Occipital lobe (tissue), 2 donors: ENCODE measurements around the gene CAPN8. TPM values are rescaled to one million over a fixed set of nuclear protein-coding genes. Genes with fewer than 3 reads are reported as not detected.

Source experiments
- DNase-seq: peaks from one replicate; lab custom pipeline; 2025; lab: John Stamatoyannopoulos, UW
- total RNA-seq: library from RNA; depleted of rRNA; stranded (reverse); fragments of >200 nt; gene quantifications from one replicate; pipeline ENCODE4 v1.2.3, GENCODE V29; 2014

The CAPN8 gene
- total RNA-seq, 1 donor from 2014 or later, result not detected

GRCh38 chr1:223617323-223618070 lies 48.0 kb downstream of the CAPN8 start:
- DNase-seq, result no peak

- DNase-seq, result no peak
These were observed 48.9 kb downstream of the CAPN8 start for GRCh38 chr1:223616586-223616985.

- no peak for DNase-seq
These were observed 53.6 kb downstream of the CAPN8 start for GRCh38 chr1:223611936-223612335.

GRCh38 chr1:223609977-223610376 lies 55.5 kb downstream of the CAPN8 start:
- DNase-seq, result no peak

- no peak for DNase-seq
These were observed 56.4 kb downstream of the CAPN8 start for GRCh38 chr1:223609066-223609465.

GRCh38 chr1:223558512-223558911 lies 107.0 kb downstream of the CAPN8 start:
- no peak for DNase-seq

GRCh38 chr1:223557130-223557475 lies 108.4 kb downstream of the CAPN8 start:
- no peak for DNase-seq

GRCh38 chr1:223556414-223557129 lies 108.9 kb downstream of the CAPN8 start:
- no peak for DNase-seq

GRCh38 chr1:223553957-223554356 lies 111.5 kb downstream of the CAPN8 start:
- DNase-seq, result no peak

GRCh38 chr1:223551610-223552009 lies 113.9 kb downstream of the CAPN8 start:
- no peak for DNase-seq

- DNase-seq, result no peak
These were observed 115.8 kb downstream of the CAPN8 start for GRCh38 chr1:223549740-223550139.

GRCh38 chr1:223547316-223548114 lies 118.0 kb downstream of the CAPN8 start:
- no peak for DNase-seq

- no peak for DNase-seq
These were observed 120.2 kb downstream of the CAPN8 start for GRCh38 chr1:223545343-223545742.

- DNase-seq, result no peak
These were observed 121.9 kb downstream of the CAPN8 start for GRCh38 chr1:223543560-223543959.

- no peak for DNase-seq
These were observed 122.7 kb downstream of the CAPN8 start for GRCh38 chr1:223542831-223543230.

GRCh38 chr1:223540485-223541106 lies 124.9 kb downstream of the CAPN8 start:
- no peak for DNase-seq

- DNase-seq, result no peak
These were observed 125.8 kb downstream of the CAPN8 start for GRCh38 chr1:223539750-223540149.

- no peak for DNase-seq
These were observed 126.5 kb downstream of the CAPN8 start for GRCh38 chr1:223538981-223539380.

GRCh38 chr1:223535319-223535718 lies 130.2 kb downstream of the CAPN8 start:
- no peak for DNase-seq

- DNase-seq, result no peak
These were observed 130.8 kb downstream of the CAPN8 start for GRCh38 chr1:223534677-223535076.

- no peak for DNase-seq
These were observed 131.8 kb downstream of the CAPN8 start for GRCh38 chr1:223533708-223534107.
